HepG2 (cell line): ENCODE measurements around the gene MTA2. TPM values are rescaled to one million over a fixed set of nuclear protein-coding genes. Genes with fewer than 3 reads are reported as not detected.
A peak's percentile ranks its signal among the peaks of the same experiment; 100 is the strongest.

Source experiments
- ARID3A ChIP-seq: IDR thresholded peaks from 2 replicates; pipeline ENCODE4 v1.6.1; 2012; ENCODE audit warnings: low read depth, low read length, improper control_type of control experiment
- CHD2 ChIP-seq: IDR thresholded peaks from 2 replicates; pipeline ENCODE4 v1.6.1; 2011; ENCODE audit warnings: low read depth, low read length, improper control_type of control experiment
- CTCF ChIP-seq: sonication (generic); formaldehyde crosslinking; IDR thresholded peaks from 2 replicates; pipeline ENCODE4 v1.5.0; 2020; ENCODE audit warnings: mild to moderate bottlenecking, missing genetic modification reagents, moderate library complexity
- DRAP1 ChIP-seq: IDR thresholded peaks from 2 replicates; pipeline ENCODE4 v1.6.1; 2016; ENCODE audit warnings: missing genetic modification reagents, missing compliant biosample characterization
- DZIP1 ChIP-seq: sonication (generic); formaldehyde crosslinking; IDR thresholded peaks from 2 replicates; pipeline ENCODE4 v1.5.0; 2020; ENCODE audit warnings: mild to moderate bottlenecking, missing genetic modification reagents
- E2F5 ChIP-seq: sonication (generic); formaldehyde crosslinking; conservative IDR thresholded peaks from 2 replicates; pipeline ENCODE4 v1.4.0; 2020; ENCODE audit warnings: missing genetic modification reagents
- FOXM1 ChIP-seq: sonication (generic); formaldehyde crosslinking; IDR thresholded peaks from 2 replicates; pipeline ENCODE4 v1.5.0; 2020; ENCODE audit warnings: missing genetic modification reagents
- GLI4 ChIP-seq: sonication (generic); formaldehyde crosslinking; IDR thresholded peaks from 2 replicates; pipeline ENCODE4 v1.5.1; 2020; ENCODE audit warnings: missing genetic modification reagents, mild to moderate bottlenecking, moderate library complexity, borderline replicate concordance
- HNF1B ChIP-seq: sonication (generic); formaldehyde crosslinking; IDR thresholded peaks from 2 replicates; pipeline ENCODE4 v1.5.1; 2020; ENCODE audit warnings: mild to moderate bottlenecking, moderate library complexity, missing genetic modification reagents
- HNRNPL ChIP-seq: fragments of 200-400 bp; formaldehyde crosslinking; IDR thresholded peaks from 2 replicates; pipeline ENCODE4 v1.6.1; 2017; ENCODE audit warnings: mild to moderate bottlenecking, low read depth, low read length
- HOXA5 ChIP-seq: sonication (generic); formaldehyde crosslinking; IDR thresholded peaks from 2 replicates; pipeline ENCODE4 v1.4.0; 2020; ENCODE audit warnings: missing genetic modification reagents
- MTA3 ChIP-seq: sonication (generic); formaldehyde crosslinking; IDR thresholded peaks from 2 replicates; pipeline ENCODE4 v1.4.0; 2020; ENCODE audit warnings: missing genetic modification reagents
- RFX1 ChIP-seq: fragments of 450-650 bp; IDR thresholded peaks from 2 replicates; pipeline ENCODE4 v1.6.1; 2017
- STAG1 ChIP-seq: sonication (generic); formaldehyde crosslinking; IDR thresholded peaks from 2 replicates; pipeline ENCODE4 v1.4.0; 2020; ENCODE audit warnings: missing genetic modification reagents
- ZFP90 ChIP-seq: sonication (generic); formaldehyde crosslinking; IDR thresholded peaks from 2 replicates; pipeline ENCODE4 v1.8.0; 2022; ENCODE audit warnings: missing genetic modification reagents, mild to moderate bottlenecking, inconsistent platforms, borderline replicate concordance
- ZNF3 ChIP-seq: IDR thresholded peaks from 2 replicates; pipeline ENCODE4 v1.7.0; 2017; ENCODE audit warnings: inconsistent platforms
- ZNF362 ChIP-seq: sonication (generic); formaldehyde crosslinking; IDR thresholded peaks from 2 replicates; pipeline ENCODE4 v1.4.0; 2020; ENCODE audit warnings: missing genetic modification reagents, mild to moderate bottlenecking, borderline replicate concordance
- ZNF549 ChIP-seq: sonication (generic); formaldehyde crosslinking; IDR thresholded peaks from 2 replicates; pipeline ENCODE4 v1.5.0; 2020; ENCODE audit warnings: missing genetic modification reagents
- ZNF652 ChIP-seq: IDR thresholded peaks from 2 replicates; pipeline ENCODE4 v1.6.1; 2016; ENCODE audit warnings: low read depth, borderline replicate concordance
- ZNF766 ChIP-seq: sonication (generic); formaldehyde crosslinking; IDR thresholded peaks from 2 replicates; pipeline ENCODE4 v1.5.0; 2020; ENCODE audit warnings: missing genetic modification reagents, borderline replicate concordance
- polyA plus RNA-seq, 8 experiments: library from polyadenylated mRNA; depleted of rRNA in 3 of 8; stranded (reverse) in 7 of 8; unstranded in 1 of 8; fragments of >200 nt; fragmentation: Illumina TruSeq in 4 of 8; extraction: Trizol in 4 of 8; gene quantifications; 2 replicates each; pipeline versions ENCODE4 v1.2.1 to v1.2.3, GENCODE V29; 2011 to 2016; ENCODE audit warnings: low read depth in 4 of 8, missing spikeins in 1 of 8, mixed read lengths in 1 of 8; ENCODE audit not compliant: insufficient read depth in 1 of 8
- total RNA-seq, 5 experiments: library from RNA; depleted of rRNA; stranded (reverse); fragments of >200 nt; fragmentation: Illumina TruSeq; extraction: Trizol; gene quantifications; 2 replicates each; pipeline ENCODE4 v1.2.3, GENCODE V29; 2016; ENCODE audit warnings: low read depth in 1 of 5

MTA2 gene
- total and polyA plus RNA-seq, 2 of the 13 experiments (the other 11 are each of a cell fraction or from before 2014, with no cell fraction given): 14.0 to 70.0 TPM

- TF ChIP-seq ARID3A (no peak), ZNF362 (no peak), FOXM1 (CRISPR knock-in tag) (no peak), ZNF652 (peak; percentile 98), E2F5 (CRISPR knock-in tag) (no peak), GLI4 (no peak), STAG1 (no peak), ZNF3 (no peak), ZNF549 (CRISPR knock-in tag) (no peak), ZFP90 (CRISPR knock-in tag) (no peak), MTA3 (CRISPR knock-in tag) (no peak), DZIP1 (no peak), RFX1 (no peak), HNF1B (CRISPR knock-in tag) (no peak), HNRNPL (no peak), CHD2 (no peak), DRAP1 (CRISPR knock-in tag) (no peak; the same call in 1 of the 2 replicates), HOXA5 (CRISPR knock-in tag) (peak; percentile 51; the same call in 1 of the 2 replicates), CTCF (CRISPR knock-in tag) (no peak), ZNF766 (CRISPR knock-in tag) (no peak)
Observed at GRCh38 chr11:62599069-62599696, 2.5 kb downstream of the MTA2 start (continued).
